Astrocyte (in vitro differentiated cells and primary cell): ENCODE measurements around the gene ANKLE2. TPM values are rescaled to one million over a fixed set of nuclear protein-coding genes. Genes with fewer than 3 reads are reported as not detected.

ENCODE experiments used
- DNase-seq: peaks from one replicate; pipeline ENCODE4 v3.0.0-alpha.2; 2010; ENCODE audit warnings: low read depth
- FAIRE-seq: peaks from 2 replicates; lab custom pipeline; 2011; peaks lifted over from hg19 to GRCh38; lab: Jason Lieb, UNC
- H2AFZ ChIP-seq: 2 replicates; pipeline ENCODE4 v1.6.0; 2012; ENCODE audit warnings: low read depth, low read length, inconsistent platforms
- H3K27ac ChIP-seq: 2 replicates; pipeline ENCODE4 v1.5.1; 2011; ENCODE audit warnings: low read depth, low read length, inconsistent platforms
- H3K27me3 ChIP-seq: 2 replicates; pipeline ENCODE4 v1.6.0; 2011; ENCODE audit warnings: low read length, inconsistent platforms; ENCODE audit not compliant: insufficient read depth
- H3K36me3 ChIP-seq: 2 replicates; pipeline ENCODE4 v1.5.1; 2011; ENCODE audit warnings: low read length, inconsistent platforms; ENCODE audit not compliant: insufficient read depth
- H3K4me1 ChIP-seq: 2 replicates; pipeline ENCODE4 v1.5.1; 2011; ENCODE audit warnings: low read length, inconsistent platforms; ENCODE audit not compliant: insufficient read depth
- H3K4me2 ChIP-seq: 2 replicates; pipeline ENCODE4 v1.6.0; 2012; ENCODE audit warnings: low read length, inconsistent platforms
- H3K4me3 ChIP-seq: 2 replicates; pipeline ENCODE4 v1.5.1; 2011; ENCODE audit warnings: low read depth, mild to moderate bottlenecking, low read length, inconsistent platforms; ENCODE audit not compliant: insufficient read depth
- H3K79me2 ChIP-seq: 2 replicates; pipeline ENCODE4 v1.6.0; 2012; ENCODE audit warnings: mild to moderate bottlenecking, low read length, inconsistent platforms; ENCODE audit not compliant: insufficient read depth
- H3K9ac ChIP-seq: 2 replicates; pipeline ENCODE4 v1.6.0; 2012; ENCODE audit warnings: mild to moderate bottlenecking, low read length, inconsistent platforms
- H3K9me3 ChIP-seq: 2 replicates; pipeline ENCODE4 v1.5.1; 2012; ENCODE audit warnings: low read depth, mild to moderate bottlenecking, low read length, inconsistent platforms; ENCODE audit not compliant: insufficient read depth
- H4K20me1 ChIP-seq: 2 replicates; pipeline ENCODE4 v1.6.0; 2012; ENCODE audit warnings: low read length, inconsistent platforms; ENCODE audit not compliant: insufficient read depth
- H3K27ac Mint-ChIP-seq: one replicate; pipeline ENCODE4 v1.8.0; 2021; ENCODE audit warnings: mild to moderate bottlenecking, mixed read lengths; ENCODE audit not compliant: unreplicated experiment
- H3K27me3 Mint-ChIP-seq: one replicate; pipeline ENCODE4 v1.8.0; 2021; ENCODE audit warnings: low read depth, mixed read lengths; ENCODE audit not compliant: unreplicated experiment
- H3K36me3 Mint-ChIP-seq: one replicate; pipeline ENCODE4 v1.8.0; 2021; ENCODE audit warnings: low read depth, mixed read lengths; ENCODE audit not compliant: unreplicated experiment
- H3K4me1 Mint-ChIP-seq: one replicate; pipeline ENCODE4 v1.8.0; 2021; ENCODE audit warnings: low read depth, mixed read lengths; ENCODE audit not compliant: unreplicated experiment
- H3K4me3 Mint-ChIP-seq: one replicate; pipeline ENCODE4 v1.8.0; 2021; ENCODE audit warnings: mild to moderate bottlenecking, moderate library complexity, mixed read lengths; ENCODE audit not compliant: unreplicated experiment
- H3K9me3 Mint-ChIP-seq: one replicate; pipeline ENCODE4 v1.8.0; 2021; ENCODE audit warnings: mild to moderate bottlenecking, mixed read lengths; ENCODE audit not compliant: unreplicated experiment
- EZH2 ChIP-seq: IDR thresholded peaks from 2 replicates; pipeline ENCODE4 v1.6.1; 2012; ENCODE audit warnings: mild to moderate bottlenecking, low read length, inconsistent platforms; ENCODE audit not compliant: insufficient read depth
- total RNA-seq: library from RNA; stranded (reverse); gene quantifications from 2 replicates; pipeline ENCODE4 v1.2.1, GENCODE V29; 2021
- TF ChIP-seq, protein P1 (sequence below): IDR thresholded peaks from 2 replicates; pipeline ENCODE4 v1.5.1; 2011; ENCODE audit warnings: low read depth, mild to moderate bottlenecking, inconsistent platforms, low read length, moderate library complexity; ENCODE audit not compliant: insufficient read depth

The ANKLE2 gene
- total RNA-seq, 1 donor from 2014 or later: 140 TPM

- H4K20me1 ChIP-seq: peaks cover 80% of the 10 kb centered on the region
- Mint-ChIP-seq H3K4me1 (peaks cover 10% of the 10 kb centered on the region), H3K9me3 (no peaks in the 10 kb centered on the region), H3K4me3 (no peak overlapping the region), H3K36me3 (peaks cover 22% of the 10 kb centered on the region), H3K27ac (no peak overlapping the region), H3K27me3 (no peaks in the 10 kb centered on the region)
- H3K4me1 ChIP-seq: no peaks in the 10 kb centered on the region
- H3K79me2 ChIP-seq: peaks cover 56% of the 10 kb centered on the region
- no peak overlapping the region for H3K27ac ChIP-seq
- no peak overlapping the region for H3K9ac ChIP-seq
- peaks cover 42% of the 10 kb centered on the region for H3K36me3 ChIP-seq
- TF ChIP-seq EZH2: no peak
- TF ChIP-seq, protein P1, sequence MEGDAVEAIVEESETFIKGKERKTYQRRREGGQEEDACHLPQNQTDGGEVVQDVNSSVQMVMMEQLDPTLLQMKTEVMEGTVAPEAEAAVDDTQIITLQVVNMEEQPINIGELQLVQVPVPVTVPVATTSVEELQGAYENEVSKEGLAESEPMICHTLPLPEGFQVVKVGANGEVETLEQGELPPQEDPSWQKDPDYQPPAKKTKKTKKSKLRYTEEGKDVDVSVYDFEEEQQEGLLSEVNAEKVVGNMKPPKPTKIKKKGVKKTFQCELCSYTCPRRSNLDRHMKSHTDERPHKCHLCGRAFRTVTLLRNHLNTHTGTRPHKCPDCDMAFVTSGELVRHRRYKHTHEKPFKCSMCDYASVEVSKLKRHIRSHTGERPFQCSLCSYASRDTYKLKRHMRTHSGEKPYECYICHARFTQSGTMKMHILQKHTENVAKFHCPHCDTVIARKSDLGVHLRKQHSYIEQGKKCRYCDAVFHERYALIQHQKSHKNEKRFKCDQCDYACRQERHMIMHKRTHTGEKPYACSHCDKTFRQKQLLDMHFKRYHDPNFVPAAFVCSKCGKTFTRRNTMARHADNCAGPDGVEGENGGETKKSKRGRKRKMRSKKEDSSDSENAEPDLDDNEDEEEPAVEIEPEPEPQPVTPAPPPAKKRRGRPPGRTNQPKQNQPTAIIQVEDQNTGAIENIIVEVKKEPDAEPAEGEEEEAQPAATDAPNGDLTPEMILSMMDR: no peak
- DNase-seq (no peak), FAIRE-seq (no peak)
- H3K27me3 ChIP-seq: no peaks in the 10 kb centered on the region
- no peak overlapping the region for H3K4me2 ChIP-seq
- H3K4me3 ChIP-seq: no peak overlapping the region
- no peak overlapping the region for H2AFZ ChIP-seq
- no peaks in the 10 kb centered on the region for H3K9me3 ChIP-seq
Measured at GRCh38 chr12:132806857-132807256, 45.2 kb upstream of the ANKLE2 start.

GRCh38 chr12:132804426-132804861 lies 42.8 kb upstream of the ANKLE2 start:
- FAIRE-seq (no peak), DNase-seq (no peak)
- TF ChIP-seq EZH2: no peak
- TF ChIP-seq, protein P1: no peak
- no peak overlapping the region for H3K27ac ChIP-seq
- H3K9me3 ChIP-seq: no peaks in the 10 kb centered on the region
- Mint-ChIP-seq H3K4me1 (peaks cover 10% of the 10 kb centered on the region), H3K9me3 (no peaks in the 10 kb centered on the region), H3K4me3 (no peak overlapping the region), H3K36me3 (peaks cover 25% of the 10 kb centered on the region), H3K27me3 (no peaks in the 10 kb centered on the region), H3K27ac (no peak overlapping the region)
- H4K20me1 ChIP-seq: peaks cover 84% of the 10 kb centered on the region
- no peaks in the 10 kb centered on the region for H3K4me1 ChIP-seq
- no peak overlapping the region for H3K4me3 ChIP-seq
- no peak overlapping the region for H3K4me2 ChIP-seq
- no peak overlapping the region for H3K9ac ChIP-seq
- peaks cover 74% of the 10 kb centered on the region for H3K79me2 ChIP-seq
- H3K27me3 ChIP-seq: no peaks in the 10 kb centered on the region
- no peak overlapping the region for H2AFZ ChIP-seq
- H3K36me3 ChIP-seq: peaks cover 61% of the 10 kb centered on the region

DNA sequence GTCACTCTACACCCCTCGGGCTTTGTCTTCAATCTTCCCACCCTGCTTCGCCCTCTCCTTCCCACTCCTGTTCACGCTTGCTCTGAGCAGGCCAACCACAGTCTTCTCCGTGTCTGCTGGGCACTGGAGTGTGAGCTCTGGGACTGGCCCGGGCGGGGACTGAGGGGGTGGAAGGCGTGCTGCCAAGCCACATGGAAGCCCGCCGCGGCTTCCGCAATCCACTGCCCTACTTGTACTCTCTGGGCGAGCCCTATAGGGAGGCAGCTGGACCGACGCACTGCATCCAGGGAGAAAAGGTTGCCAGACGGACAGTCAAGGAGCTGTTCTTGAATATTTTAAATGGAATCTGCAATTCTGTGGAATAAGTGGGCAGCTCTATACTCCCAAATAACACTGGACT lies 42.3 kb upstream of the ANKLE2 start:
- FAIRE-seq (no peak), DNase-seq (peak; percentile 41)
- Histone ChIP-seq H3K36me3 (peaks cover 67% of the 10 kb centered on the region), H3K27me3 (no peaks in the 10 kb centered on the region), H3K4me2 (no peak overlapping the region), H3K79me2 (peaks cover 78% of the 10 kb centered on the region), H3K4me3 (no peak overlapping the region), H4K20me1 (peaks cover 87% of the 10 kb centered on the region), H3K27ac (no peak overlapping the region), H3K4me1 (no peaks in the 10 kb centered on the region), H2AFZ (no peak overlapping the region), H3K9me3 (no peaks in the 10 kb centered on the region), H3K9ac (no peak overlapping the region)
- Mint-ChIP-seq H3K4me1 (peaks cover 10% of the 10 kb centered on the region), H3K27me3 (no peaks in the 10 kb centered on the region), H3K27ac (peak overlapping the region; percentile 66), H3K4me3 (no peak overlapping the region), H3K9me3 (no peaks in the 10 kb centered on the region), H3K36me3 (peaks cover 23% of the 10 kb centered on the region)
- TF ChIP-seq, protein P1: no peak
- no peak for TF ChIP-seq EZH2
